KBM-7 (cell line): ENCODE measurements around the gene HSPA12B.

Experiments used
- DNase-seq: peaks from one replicate; pipeline ENCODE4 v3.0.0-alpha.2; 2015
- in situ Hi-C: fragments of 300-500 bp; cut with MboI; formaldehyde crosslinking; loops from 2 replicates; pipeline ENCODE4 v1.14.3; 2020; ENCODE audit warnings: low sequenced_read_pairs, low pct_unique_long_range_greater_than_20kb, mixed read lengths

The HSPA12B gene

DNA sequence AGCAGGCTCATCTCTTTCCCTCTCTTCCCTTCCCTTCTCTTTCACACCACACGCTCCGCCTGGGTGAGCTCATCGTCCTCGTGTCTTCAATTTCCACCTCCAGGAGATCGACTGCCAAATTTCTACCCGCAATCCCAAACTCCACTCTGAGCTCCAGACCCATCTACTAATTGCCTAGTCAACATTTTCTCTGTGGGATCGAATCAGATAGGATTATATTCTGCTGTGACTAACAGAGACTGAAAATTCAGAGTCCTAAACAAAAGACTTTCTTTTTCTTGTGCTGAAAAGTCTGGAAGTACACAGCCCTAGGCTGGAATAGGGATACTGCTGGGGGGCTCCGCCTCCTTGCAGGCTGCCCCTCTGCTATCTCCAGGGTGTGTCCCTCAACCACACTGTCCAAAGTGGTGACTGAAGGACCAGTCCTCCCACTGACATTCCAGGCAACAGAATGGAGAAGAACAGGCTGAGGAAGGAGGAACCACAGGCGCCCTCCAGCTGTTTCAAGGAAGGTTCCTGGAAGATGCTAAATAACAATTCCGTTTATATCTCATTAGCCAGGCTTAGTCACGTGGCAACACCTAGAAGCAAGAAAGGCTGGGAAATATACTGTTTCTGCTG lies 5.0 kb upstream of the HSPA12B start:
- no peak for DNase-seq
- in situ Hi-C loops: no loop called here

DNA sequence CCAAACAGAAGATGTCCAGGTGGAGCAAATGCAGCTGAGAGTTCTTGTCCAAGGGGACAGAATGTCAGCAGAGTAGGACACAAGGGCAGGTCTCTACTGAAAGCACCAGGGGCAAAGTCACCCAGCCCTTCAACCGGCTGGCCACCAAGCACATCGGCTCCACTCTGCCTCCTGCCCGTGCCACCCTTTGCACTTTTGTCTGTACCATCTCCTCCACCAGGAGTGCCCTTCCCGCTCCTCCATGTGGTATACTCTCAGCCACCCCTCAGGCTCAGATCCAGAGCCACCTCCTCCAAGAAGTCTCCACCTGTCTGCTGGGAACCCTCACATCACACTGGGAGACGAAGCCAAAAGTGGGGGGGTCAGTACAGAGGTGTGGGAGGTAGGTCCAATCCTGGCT lies 4.1 kb upstream of the HSPA12B start:
- no peak for DNase-seq
- in situ Hi-C loops: no loop called here

DNA sequence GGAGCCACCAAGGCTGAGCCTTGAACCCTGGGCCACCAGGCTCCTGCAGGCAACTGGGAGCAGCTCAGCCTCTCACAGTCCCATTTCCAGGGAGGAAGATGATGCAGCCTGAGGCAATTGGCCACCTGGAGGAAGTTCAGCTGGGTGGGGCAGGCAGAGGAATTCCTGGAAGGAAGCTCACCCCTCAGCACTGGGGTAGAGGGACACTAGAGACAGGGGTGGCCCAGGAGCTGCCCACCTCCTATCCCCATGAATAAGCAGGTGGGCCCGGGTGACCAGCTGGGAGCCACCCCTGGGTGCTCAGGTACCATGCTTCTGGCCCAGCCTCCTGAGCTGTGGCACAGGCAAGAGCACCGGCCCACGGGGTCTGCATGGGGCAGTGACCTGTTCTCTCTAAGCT lies 3.6 kb upstream of the HSPA12B start:
- DNase-seq: no peak
- in situ Hi-C loops: no loop called here

DNA sequence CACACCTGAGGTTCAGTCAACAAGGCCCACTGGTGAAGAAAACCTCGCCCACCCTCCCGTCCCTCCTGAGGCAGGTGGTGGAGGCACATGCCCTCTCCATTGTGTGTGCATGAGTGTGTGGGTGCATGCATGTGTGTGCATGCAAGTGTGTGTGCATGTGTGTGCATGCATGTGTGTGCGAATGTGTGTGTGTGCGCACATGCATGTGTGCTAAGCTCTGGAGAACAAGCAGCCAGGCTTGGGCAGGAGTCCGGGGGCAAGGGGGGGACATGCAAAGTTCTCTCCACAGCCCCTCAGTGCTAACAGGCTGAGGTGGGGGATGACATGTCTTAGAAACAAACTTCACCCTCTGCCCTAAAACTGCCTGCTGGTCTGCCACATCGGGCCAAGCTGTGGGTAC lies 3.1 kb upstream of the HSPA12B start:
- in situ Hi-C loops: no loop called here
- DNase-seq: no peak

DNA sequence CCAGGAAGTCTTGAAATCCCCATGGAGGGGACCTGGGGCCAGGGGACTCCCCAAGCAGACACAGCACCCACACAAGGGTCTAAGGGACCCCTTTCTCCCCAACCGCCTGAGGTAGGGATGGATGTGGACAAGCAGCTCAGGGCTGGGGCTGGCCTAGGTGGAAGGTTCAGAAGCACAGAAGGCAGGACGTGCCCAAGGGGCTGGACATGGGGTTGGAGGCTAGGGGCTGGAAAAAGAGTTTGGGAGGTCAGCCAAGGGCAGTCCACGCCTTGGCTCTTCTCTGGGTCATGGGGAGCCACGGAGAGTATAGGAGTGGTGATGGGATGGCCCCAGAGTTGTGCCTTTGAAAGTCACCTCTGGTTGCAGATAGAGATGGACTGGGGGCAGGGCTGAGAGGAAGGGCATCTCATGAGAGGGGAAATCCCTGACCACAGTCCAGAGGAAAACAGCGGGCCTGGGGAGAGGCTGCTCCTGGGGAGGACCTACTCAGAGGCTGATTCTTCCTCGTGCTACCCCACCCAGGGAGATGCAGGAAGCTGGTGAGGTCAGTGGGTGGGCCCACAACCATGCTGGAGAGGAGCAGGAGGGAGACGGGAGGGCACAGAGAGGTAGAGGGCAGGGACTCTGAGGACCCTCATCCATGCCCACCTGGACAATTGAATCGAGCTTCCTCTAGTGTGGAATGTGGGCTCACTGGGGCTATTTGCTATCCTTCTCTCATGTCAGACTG lies 2.5 kb upstream of the HSPA12B start:
- no peak for DNase-seq

DNA sequence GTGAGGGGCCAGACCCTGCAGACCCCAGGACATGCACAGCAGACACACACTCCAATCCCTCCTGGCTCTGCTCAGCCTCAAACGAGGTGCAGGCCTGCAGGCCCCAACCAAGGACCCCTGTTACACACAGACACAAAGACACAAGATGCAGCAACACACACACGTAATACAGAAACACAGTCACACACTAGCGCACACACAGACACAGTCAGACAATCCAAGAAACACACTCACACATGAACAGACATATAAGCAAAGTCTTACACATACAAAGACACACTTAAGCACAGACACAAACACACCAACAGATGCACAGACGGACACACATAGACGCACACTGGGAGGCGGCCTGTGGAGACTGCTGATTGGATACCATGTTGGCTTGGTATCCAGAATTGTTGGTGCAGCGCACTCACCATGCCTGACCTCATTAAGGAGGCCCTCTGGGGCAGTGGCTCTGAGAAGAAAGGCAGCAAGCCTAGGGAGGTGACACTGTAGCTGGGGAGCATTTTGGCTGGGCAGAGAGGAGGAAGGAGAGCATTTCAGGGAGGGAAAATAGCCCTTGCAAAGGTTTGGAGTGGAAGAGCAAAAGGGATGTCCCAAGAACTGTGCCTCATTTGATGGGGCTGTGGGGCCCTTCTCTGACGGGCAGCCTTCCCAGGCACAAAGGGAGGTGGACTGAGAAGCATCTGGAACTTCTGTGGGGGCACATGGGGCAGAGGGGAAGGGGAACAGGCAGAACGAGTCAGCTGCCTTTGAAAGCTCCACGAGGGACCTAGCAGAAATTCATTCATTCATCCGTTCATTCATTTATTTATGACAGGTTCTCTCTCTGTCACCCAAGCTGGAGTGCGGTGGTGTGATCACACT lies 1.4 kb upstream of the HSPA12B start:
- DNase-seq: no peak
- in situ Hi-C loops: no loop called here

More for the DNA sequence above, 2.5 kb upstream of the HSPA12B start:
- in situ Hi-C loops: no loop called here

DNA sequence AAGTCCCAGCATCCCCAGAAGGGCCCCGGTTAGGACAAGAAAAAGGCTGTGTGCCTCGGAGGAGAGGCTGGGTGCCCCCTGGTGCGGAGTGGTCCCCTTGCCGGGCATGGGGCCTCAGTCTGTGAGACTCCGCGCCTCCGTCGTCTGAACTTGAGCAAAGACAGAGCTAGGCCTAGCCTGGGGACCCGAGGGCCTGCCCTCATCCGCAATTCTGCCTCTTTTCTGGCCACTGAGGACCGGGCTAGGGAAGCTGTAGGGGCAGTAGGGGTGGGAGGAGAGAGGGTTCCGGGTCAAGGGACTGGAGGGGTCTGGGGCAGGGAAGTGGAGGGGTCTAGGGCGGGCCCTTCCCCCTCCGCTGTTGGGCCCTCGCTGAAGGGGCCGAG lies 550 bp upstream of the HSPA12B start:
- in situ Hi-C loops: no loop called here

DNA sequence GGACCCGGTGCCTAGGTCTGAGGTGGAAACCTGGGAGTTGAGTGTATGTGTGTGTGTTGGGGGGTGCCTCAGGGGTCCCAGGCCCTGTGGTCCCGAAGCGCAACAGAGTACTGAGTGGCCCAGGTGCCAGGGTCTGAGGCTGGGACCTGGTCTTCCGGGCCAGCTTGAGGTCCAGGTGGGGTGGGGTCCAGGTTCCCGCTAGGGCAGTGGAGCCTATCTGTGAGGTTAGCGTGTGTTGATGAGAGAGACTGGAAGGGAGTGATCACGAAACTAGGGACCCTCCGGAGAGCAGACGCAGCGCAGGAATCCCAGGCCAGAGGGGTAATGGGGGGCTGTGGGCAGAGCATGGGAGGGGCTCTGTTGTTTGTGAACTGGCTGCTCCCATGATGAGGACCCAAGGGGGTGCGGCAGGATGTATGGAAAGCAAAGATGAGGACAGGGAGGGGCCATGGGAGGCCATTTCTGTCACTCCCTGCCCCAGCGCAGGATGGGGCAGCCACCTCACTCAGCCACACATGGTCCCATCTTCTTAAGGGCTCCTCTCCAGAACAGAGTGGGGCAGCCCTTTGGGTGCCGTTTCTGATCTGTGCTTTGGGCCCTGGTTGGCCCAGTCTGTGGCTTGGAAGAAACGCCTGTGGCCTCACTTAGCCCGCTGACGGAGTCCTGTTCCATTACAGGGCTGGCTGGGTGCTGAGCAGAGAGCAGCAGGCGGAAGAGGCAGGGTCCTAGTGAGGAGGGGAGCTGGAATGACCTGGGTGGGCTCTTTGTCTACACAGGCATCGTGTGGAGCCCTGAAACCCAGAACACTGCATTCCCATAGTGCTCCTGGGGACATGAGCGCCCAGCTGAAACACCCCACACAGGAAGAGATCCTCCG lies 872 bp downstream of the HSPA12B start:
- in situ Hi-C loops: no loop called here
- DNase-seq: no peak

More for the DNA sequence above, 550 bp upstream of the HSPA12B start:
- no peak for DNase-seq

DNA sequence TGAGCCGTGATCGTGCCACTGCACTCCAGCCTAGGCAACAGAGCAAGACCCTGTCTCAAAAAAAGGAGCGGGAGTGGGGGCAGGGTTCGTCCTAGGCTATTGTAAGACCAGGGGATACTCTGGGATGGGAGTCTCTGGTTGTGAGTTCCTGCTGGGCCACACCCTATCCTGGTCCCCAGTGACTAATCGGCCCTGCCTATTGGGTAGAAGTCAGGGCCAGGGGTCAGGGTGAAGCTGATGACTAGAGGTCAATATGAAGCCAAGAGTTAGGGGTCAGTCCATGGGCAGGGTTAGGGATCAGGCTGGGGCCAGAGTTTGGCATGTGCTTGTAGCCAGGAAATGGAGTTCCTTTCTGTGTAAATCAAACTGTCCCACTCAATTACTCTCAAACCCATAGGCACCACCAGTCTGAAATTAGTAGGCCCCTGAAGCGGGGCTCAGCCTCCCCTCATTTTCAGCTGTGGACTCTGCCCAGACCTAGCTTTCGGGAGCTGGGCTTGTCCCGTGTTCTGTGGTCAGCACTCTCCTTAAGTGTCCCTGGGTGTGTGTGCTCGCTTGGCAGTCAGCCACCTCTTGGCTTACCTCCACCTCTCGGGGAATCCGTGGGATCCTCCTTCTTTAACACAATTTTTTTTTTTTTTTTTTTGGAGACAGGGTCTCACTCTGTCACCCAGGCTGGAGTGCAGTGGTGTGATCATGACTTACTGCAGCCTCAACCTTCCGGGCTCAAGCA lies 1.8 kb downstream of the HSPA12B start:
- in situ Hi-C loops: no loop called here
- DNase-seq: no peak

DNA sequence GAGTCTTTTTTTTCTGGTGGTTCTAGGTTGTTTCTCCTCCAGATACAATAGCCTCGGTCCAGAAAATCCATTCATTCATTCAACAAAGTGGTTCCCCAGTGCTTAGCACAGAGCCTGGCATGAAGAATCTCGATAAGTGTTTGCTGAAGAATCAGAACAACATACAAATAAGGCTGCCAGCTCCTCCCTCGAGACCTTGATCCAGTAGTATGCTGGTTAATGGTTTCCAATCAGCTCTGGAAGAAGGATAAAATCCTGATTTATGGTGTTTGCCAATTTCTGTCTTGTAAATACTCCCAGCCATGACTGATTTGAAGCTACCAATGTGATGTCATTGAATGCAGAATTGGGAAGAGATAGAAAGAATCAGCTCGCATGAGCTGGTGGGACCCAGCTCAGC lies 3.3 kb downstream of the HSPA12B start:
- in situ Hi-C loops: no loop called here
- no peak for DNase-seq

DNA sequence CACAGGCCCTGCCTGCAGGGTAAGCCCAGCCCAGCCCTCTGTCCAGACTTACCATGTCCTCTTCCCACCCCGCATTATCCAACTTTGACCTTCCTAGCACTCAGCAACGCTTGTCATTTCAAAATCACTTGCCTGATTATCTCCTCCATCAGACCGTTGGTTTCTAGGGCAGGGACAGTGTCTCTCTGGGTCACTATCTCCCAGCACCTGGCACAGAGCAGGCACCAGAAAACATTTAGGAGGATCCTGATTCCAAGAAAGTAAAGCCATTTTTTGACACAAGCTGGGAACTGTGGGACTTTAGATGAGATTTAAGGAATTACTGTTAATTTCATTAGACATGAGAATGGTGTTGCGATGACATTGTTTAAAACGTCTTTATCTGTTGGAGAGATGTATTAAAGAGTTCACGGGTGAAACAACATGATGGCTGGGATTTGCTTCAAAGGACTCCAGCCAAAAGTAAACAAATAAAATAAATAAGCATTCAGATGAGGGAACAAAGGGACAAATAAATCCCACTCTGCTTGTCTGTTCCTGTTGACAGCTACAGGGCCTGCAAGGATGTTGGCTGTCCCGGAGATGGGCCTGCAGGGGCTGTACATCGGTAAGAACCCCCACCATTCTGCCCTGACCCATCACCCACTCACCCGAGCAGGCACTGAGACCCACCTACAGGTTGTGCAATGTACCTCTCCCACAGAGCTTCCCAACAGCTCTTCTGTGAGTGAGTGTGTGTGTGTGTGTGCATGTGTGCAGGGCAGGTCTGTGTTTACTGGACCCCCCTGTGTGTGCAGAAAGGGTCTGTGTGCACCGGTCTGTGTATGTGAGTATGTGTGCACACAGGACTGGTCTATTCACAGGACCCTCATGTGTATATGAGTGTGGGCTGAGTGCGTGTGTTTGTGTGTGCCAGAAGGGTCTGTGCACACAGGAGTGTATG lies 5.9 kb downstream of the HSPA12B start:
- in situ Hi-C loops: no loop called here
- DNase-seq: no peak

DNA sequence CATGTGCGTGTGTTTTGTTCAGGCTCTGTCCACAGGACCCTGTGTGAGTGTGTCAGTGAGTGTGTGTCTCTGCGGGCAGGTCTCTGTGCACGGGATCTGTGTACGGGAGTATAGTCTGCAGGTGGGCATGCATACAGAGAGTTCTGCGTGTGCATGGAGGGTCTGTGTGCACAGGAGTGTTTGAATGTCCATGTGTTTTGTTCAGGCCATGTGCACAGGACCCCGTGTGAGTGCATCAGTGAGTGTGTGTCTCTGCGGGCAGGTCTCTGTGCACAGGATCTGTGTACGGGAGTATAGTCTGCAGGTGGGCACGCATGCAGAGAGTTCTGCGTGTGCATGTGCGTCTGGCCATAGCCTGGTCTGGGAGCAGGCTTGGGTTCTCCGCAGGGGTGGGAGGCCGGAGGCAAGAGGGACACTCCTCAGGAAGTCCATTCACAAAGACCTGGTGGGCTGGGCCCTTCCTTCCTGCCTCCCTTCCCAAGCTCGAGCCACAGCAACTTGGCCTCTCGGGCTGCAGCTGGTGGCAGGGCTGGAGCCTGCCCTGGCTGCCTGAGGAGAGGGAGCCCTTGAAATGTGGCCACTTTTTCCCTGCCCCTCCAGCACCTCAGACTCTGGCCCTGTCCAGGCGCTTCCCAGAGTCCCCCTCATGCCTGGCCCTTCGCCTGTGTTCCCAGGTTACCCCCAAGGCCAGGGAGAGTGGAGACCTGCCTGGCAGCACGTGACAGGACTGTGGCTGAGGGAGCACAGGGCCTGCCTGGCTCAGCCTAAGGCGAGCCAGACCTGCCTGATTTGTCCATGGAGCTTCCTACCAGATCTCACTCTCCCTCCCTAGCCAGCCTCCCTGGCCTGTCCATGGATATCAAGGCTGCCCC lies 6.8 kb downstream of the HSPA12B start:
- in situ Hi-C loops: no loop called here
- DNase-seq: no peak

DNA sequence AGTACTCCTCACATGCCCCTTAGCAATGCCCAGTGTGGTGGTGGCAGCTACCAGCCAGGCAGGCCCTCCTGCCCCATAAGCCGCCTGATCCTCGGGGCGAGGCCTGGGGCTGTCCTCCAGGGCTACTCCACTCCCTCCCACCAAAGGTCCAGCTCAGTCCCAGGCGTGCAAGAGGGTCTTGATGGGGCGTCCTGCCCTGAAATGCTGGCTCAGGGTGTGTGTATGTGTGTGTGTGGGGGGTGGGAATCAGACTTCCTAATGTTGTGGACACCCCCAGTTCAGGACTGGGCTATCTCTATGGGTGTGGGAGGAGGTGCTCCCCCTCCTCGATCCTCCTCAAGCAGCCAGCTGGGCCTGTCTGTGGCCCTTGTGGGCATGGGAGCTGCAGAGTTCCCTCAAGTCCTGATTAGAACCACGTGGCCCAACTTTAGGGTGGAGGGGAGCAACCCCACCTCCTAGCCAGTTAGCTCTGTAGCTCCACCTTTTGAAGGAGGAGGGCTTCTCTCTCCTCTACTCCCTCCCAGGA lies 7.5 kb downstream of the HSPA12B start:
- in situ Hi-C loops: no loop called here
- no peak for DNase-seq

DNA sequence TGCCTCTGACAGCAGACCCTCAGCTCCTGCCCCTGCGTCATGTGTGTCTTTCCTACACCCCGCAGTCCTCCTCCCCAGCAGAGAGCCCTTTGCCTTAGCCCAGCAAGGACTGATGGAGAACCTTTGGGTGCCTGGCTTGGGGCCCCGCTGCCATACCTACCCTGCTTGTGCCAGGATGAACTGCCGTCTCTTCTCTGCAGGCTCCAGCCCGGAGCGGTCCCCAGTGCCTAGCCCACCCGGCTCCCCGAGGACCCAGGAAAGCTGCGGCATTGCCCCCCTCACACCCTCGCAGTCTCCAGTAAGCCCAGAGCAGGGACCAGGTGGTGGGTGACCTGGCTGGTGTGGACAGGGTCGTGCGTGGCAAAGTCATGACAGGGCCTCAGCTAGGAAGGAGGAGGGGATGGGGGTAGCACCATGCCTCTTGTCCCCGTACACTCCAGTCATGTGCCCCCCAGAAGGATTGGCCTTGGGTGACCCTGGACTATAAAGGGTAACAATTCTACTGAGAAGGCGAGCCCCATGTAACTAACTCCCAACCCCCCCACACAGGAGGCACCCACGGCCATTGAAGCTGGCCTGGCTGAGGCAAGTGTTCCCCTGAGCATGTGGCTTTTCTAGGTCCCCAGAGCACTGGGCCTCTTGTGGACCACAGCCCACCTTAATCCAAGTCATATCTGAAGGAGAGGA lies 8.3 kb downstream of the HSPA12B start:
- DNase-seq: no peak
- in situ Hi-C loops: no loop called here

DNA sequence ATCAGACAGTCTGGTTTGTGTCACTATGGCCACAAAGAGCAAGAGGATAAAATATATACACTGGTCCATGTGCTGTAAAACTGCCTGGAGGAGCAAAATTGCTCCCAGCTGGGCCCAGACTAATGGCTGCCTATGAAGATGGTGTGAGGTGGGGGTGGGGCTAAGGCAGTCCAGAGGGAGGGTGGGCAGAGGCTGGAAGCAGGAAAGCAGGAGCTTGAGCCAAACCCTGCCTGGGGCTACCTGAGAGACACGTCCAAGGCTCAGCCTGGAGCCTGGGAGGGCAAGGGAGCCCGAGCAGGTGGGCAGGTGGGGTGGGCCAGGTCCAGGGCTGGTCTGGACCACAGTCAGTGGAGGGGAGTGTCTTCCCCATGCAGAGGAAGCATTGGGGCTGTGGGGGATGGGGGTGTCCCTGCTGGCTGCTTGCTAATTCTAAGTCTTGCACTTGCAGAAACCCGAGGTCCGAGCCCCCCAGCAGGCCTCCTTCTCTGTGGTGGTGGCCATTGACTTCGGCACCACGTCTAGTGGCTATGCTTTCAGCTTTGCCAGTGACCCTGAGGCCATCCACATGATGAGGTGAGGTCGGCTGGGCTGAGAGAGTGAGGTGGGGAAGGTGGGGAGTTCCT lies 9.5 kb downstream of the HSPA12B start:
- in situ Hi-C loops: no loop called here
- no peak for DNase-seq

DNA sequence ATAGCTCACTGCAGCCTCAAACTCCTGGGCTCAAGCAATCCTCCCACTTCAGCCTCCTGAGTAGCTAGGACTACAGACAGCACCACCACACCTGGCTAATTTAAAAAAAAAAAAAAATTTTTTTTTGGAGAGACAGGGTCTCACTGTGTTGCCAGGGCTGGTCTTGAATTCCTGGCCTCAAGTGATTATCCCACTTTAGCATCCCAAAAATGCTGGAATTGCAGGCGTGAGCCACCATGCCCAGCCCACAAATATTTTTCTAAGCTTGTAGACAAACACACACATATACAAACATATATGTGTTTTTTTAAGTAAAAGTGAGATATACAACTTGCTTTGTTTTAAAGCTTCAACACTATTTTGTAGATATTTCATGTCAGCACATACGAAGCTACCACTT lies 10.8 kb downstream of the HSPA12B start:
- in situ Hi-C loops: no loop called here
- no peak for DNase-seq
